ENCODE data around the gene DNAJB12.

DNAJB12 gene

DNA sequence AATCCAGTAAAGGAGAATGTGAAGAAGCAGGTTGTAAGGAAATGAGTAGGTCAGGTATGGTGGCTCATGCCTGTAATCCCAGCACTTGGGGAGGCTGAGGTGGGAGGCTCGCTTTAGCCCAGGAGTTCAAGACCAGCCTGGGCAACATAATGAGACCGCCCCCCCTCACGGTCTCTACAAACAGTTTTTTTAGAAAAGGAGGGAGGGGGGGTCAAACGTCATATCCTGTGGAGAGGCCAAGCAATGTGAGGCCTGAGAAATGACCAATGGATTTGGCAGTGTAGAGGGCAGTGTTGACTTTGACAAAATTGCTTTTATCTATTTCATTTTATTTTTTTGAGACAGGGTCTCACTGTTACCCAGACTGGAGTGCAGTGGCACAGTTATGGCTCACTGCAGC is 2.3 kb upstream of the DNAJB12 start:
- Histone ChIP-seq H2AFZ (ENCODE audit: low read depth, low read length) (no peak overlapping the region), H3K9me3 (ENCODE audit: insufficient read depth, low read length, severe bottlenecking) (no peaks in the 10 kb centered on the region), H3K36me3 (ENCODE audit: insufficient read depth, low read length) (peaks cover 22% of the 10 kb centered on the region), H3K79me2 (ENCODE audit: insufficient read depth, low read length) (peaks cover 24% of the 10 kb centered on the region), H3K27me3 (ENCODE audit: insufficient read depth, low read length, poor library complexity) (no peaks in the 10 kb centered on the region), H3K27ac (ENCODE audit: low read length) (no peak overlapping the region), H3K4me3 (ENCODE audit: low read depth in 1 of 2, low read length in 2 of 2) (no peak overlapping the region), H3K4me2 (ENCODE audit: insufficient read depth, low read length) (no peak overlapping the region), H4K20me1 (ENCODE audit: insufficient read depth, low read length) (peaks cover 22% of the 10 kb centered on the region), H3K9ac (ENCODE audit: low read depth, low read length) (no peak overlapping the region), H3K4me1 (ENCODE audit: insufficient read depth, low read length) (peaks cover 28% of the 10 kb centered on the region)
- DNase-seq (no peak), ATAC-seq (ENCODE audit: insufficient read depth, low read depth) (no peak)
- TF ChIP-seq, protein P1, sequence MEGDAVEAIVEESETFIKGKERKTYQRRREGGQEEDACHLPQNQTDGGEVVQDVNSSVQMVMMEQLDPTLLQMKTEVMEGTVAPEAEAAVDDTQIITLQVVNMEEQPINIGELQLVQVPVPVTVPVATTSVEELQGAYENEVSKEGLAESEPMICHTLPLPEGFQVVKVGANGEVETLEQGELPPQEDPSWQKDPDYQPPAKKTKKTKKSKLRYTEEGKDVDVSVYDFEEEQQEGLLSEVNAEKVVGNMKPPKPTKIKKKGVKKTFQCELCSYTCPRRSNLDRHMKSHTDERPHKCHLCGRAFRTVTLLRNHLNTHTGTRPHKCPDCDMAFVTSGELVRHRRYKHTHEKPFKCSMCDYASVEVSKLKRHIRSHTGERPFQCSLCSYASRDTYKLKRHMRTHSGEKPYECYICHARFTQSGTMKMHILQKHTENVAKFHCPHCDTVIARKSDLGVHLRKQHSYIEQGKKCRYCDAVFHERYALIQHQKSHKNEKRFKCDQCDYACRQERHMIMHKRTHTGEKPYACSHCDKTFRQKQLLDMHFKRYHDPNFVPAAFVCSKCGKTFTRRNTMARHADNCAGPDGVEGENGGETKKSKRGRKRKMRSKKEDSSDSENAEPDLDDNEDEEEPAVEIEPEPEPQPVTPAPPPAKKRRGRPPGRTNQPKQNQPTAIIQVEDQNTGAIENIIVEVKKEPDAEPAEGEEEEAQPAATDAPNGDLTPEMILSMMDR (IDR thresholded peaks at IDR 0.05; ENCODE audit: borderline replicate concordance, extremely low read depth, low read length, poor library complexity, severe bottlenecking) = no peak
- no peak for TF ChIP-seq EZH2 (IDR thresholded peaks at IDR 0.05; ENCODE audit: borderline replicate concordance, low read depth, low read length, severe bottlenecking)

DNA sequence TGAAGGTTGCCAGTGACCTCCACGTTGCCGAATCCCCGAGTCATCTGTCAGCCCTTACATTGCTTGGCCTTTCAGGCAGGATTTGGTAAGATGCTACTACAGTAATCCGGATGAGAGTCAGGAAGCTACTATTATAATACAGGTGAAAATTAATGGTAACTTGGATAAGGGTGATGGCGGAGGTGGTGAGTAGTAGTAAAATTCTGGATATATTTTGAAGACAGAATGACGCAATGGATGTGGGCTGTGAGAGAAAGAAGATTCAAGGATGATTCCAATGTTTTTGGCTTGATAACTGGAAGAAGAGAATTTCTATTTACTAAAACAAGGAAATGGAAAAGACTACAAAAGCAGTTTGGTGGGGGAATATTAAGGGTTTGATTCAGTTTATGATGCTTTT is 1.4 kb upstream of the DNAJB12 start:
- Histone ChIP-seq H4K20me1 (ENCODE audit: insufficient read depth, low read length) (peaks cover 31% of the 10 kb centered on the region), H3K4me3 (ENCODE audit: low read depth in 1 of 2, low read length in 2 of 2) (no peak overlapping the region), H3K79me2 (ENCODE audit: insufficient read depth, low read length) (peaks cover 33% of the 10 kb centered on the region), H3K27ac (ENCODE audit: low read length) (no peak overlapping the region), H3K27me3 (ENCODE audit: insufficient read depth, low read length, poor library complexity) (no peaks in the 10 kb centered on the region), H3K4me1 (ENCODE audit: insufficient read depth, low read length) (peaks cover 35% of the 10 kb centered on the region), H3K9me3 (ENCODE audit: insufficient read depth, low read length, severe bottlenecking) (no peaks in the 10 kb centered on the region), H3K9ac (ENCODE audit: low read depth, low read length) (no peak overlapping the region), H3K4me2 (ENCODE audit: insufficient read depth, low read length) (no peak overlapping the region), H2AFZ (ENCODE audit: low read depth, low read length) (no peak overlapping the region), H3K36me3 (ENCODE audit: insufficient read depth, low read length) (peaks cover 30% of the 10 kb centered on the region)
- no peak for TF ChIP-seq EZH2 (IDR thresholded peaks at IDR 0.05; ENCODE audit: borderline replicate concordance, low read depth, low read length, severe bottlenecking)
- TF ChIP-seq, protein P1 (IDR thresholded peaks at IDR 0.05; ENCODE audit: borderline replicate concordance, extremely low read depth, low read length, poor library complexity, severe bottlenecking) = no peak
- DNase-seq (no peak), ATAC-seq (ENCODE audit: insufficient read depth, low read depth) (no peak)

GRCh38 chr10:72355214-72355555 is 466 bp upstream of the DNAJB12 start:
- peak overlapping the region; percentile 91 for H2AFZ ChIP-seq (ENCODE audit: low read depth, low read length)
- peak overlapping the region; percentile 98 for H3K27ac ChIP-seq (ENCODE audit: low read length)
- peaks cover 40% of the 10 kb centered on the region for H4K20me1 ChIP-seq (ENCODE audit: insufficient read depth, low read length)
- no peaks in the 10 kb centered on the region for H3K9me3 ChIP-seq (ENCODE audit: insufficient read depth, low read length, severe bottlenecking)
- no peaks in the 10 kb centered on the region for H3K27me3 ChIP-seq (ENCODE audit: insufficient read depth, low read length, poor library complexity)
- H3K9ac ChIP-seq (ENCODE audit: low read depth, low read length) = peak overlapping the region; percentile 85
- DNase-seq (no peak), ATAC-seq (ENCODE audit: insufficient read depth, low read depth) (no peak)
- H3K79me2 ChIP-seq (ENCODE audit: insufficient read depth, low read length) = peaks cover 42% of the 10 kb centered on the region
- peaks cover 39% of the 10 kb centered on the region for H3K36me3 ChIP-seq (ENCODE audit: insufficient read depth, low read length)
- TF ChIP-seq, protein P1 (IDR thresholded peaks at IDR 0.05; ENCODE audit: borderline replicate concordance, extremely low read depth, low read length, poor library complexity, severe bottlenecking) = no peak
- no peak for TF ChIP-seq EZH2 (IDR thresholded peaks at IDR 0.05; ENCODE audit: borderline replicate concordance, low read depth, low read length, severe bottlenecking)
- peak overlapping the region; percentile 98 for H3K4me2 ChIP-seq (ENCODE audit: insufficient read depth, low read length)
- peak overlapping the region; percentile 73 to 78; a peak in 3 of 4 replicates for H3K4me3 ChIP-seq (ENCODE audit: low read depth in 1 of 2, low read length in 2 of 2)
- H3K4me1 ChIP-seq (ENCODE audit: insufficient read depth, low read length) = peaks cover 35% of the 10 kb centered on the region

DNA sequence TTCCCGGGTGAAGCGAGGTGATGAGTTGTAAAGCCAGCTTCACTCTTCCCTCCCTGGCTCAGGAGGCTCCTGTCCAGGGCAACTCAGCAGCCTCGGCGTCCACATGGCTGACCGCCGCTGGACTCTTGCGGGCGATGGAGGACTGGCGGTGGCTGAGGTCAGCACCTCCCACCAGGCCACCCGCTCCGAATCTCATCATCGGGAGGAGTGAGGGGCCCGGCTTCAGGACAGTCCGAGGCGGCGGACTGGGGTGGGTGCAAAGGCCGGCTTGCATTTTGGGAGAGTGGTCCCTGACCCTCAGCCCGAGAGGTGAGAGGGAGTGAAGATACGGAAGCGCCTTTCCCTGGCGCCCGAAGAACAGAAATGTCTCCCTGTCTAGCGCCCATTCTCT is 759 bp downstream of the DNAJB12 start:
- Histone ChIP-seq H3K36me3 (ENCODE audit: insufficient read depth, low read length) (peaks cover 48% of the 10 kb centered on the region), H3K27me3 (ENCODE audit: insufficient read depth, low read length, poor library complexity) (no peaks in the 10 kb centered on the region), H4K20me1 (ENCODE audit: insufficient read depth, low read length) (peaks cover 40% of the 10 kb centered on the region), H3K4me1 (ENCODE audit: insufficient read depth, low read length) (peaks cover 35% of the 10 kb centered on the region), H3K27ac (ENCODE audit: low read length) (peak overlapping the region; percentile 98), H3K9me3 (ENCODE audit: insufficient read depth, low read length, severe bottlenecking) (no peaks in the 10 kb centered on the region), H2AFZ (ENCODE audit: low read depth, low read length) (peak overlapping the region; percentile 91), H3K4me3 (ENCODE audit: low read depth in 1 of 2, low read length in 2 of 2) (peak overlapping the region; percentile 73 to 78), H3K79me2 (ENCODE audit: insufficient read depth, low read length) (peaks cover 54% of the 10 kb centered on the region), H3K4me2 (ENCODE audit: insufficient read depth, low read length) (peak overlapping the region; percentile 98), H3K9ac (ENCODE audit: low read depth, low read length) (peak overlapping the region; percentile 85)
- TF ChIP-seq, protein P1 (IDR thresholded peaks at IDR 0.05; ENCODE audit: borderline replicate concordance, extremely low read depth, low read length, poor library complexity, severe bottlenecking) = no peak
- TF ChIP-seq EZH2 (IDR thresholded peaks at IDR 0.05; ENCODE audit: borderline replicate concordance, low read depth, low read length, severe bottlenecking) = no peak
- ATAC-seq (ENCODE audit: insufficient read depth, low read depth) = no peak
- no peak for DNase-seq
